HEK293 (cell line): ENCODE data around the gene PPP1R27.

ENCODE experiments used
- GLIS2 ChIP-seq: fragments of 450-650 bp; formaldehyde crosslinking; IDR thresholded peaks from 2 replicates; pipeline ENCODE4 v1.5.1; 2016; ENCODE audit warnings: missing biosample characterization, missing genetic modification characterization
- KLF16 ChIP-seq: fragments of 450-650 bp; formaldehyde crosslinking; IDR thresholded peaks from 2 replicates; pipeline ENCODE4 v1.5.1; 2017; ENCODE audit warnings: missing biosample characterization, missing genetic modification characterization
- PRDM1 ChIP-seq: fragments of 450-650 bp; formaldehyde crosslinking; IDR thresholded peaks from 2 replicates; pipeline ENCODE4; 2016; ENCODE audit warnings: missing biosample characterization, missing genetic modification characterization
- REPIN1 ChIP-seq: fragments of 450-650 bp; formaldehyde crosslinking; IDR thresholded peaks from 2 replicates; pipeline ENCODE4 v1.5.1; 2017; ENCODE audit warnings: missing biosample characterization, missing genetic modification characterization, low read depth
- ZFP37 ChIP-seq: fragments of 450-650 bp; formaldehyde crosslinking; IDR thresholded peaks from 2 replicates; pipeline ENCODE4 v1.5.1; 2016; ENCODE audit warnings: missing biosample characterization, missing genetic modification characterization
- ZNF132 ChIP-seq: fragments of 450-650 bp; formaldehyde crosslinking; IDR thresholded peaks from 2 replicates; pipeline ENCODE4 v1.5.1; 2017; ENCODE audit warnings: missing biosample characterization, missing genetic modification characterization, borderline replicate concordance
- ZNF140 ChIP-seq: fragments of 450-650 bp; formaldehyde crosslinking; IDR thresholded peaks from 2 replicates; pipeline ENCODE4 v1.5.1; 2016; ENCODE audit warnings: missing biosample characterization, missing genetic modification characterization
- ZNF221 ChIP-seq: fragments of 450-650 bp; formaldehyde crosslinking; IDR thresholded peaks from 2 replicates; pipeline ENCODE4 v1.5.1; 2017; ENCODE audit warnings: missing biosample characterization, missing genetic modification characterization, borderline replicate concordance
- ZNF24 ChIP-seq: fragments of 450-650 bp; formaldehyde crosslinking; IDR thresholded peaks from 2 replicates; pipeline ENCODE4 v1.5.1; 2016; ENCODE audit warnings: missing biosample characterization, missing genetic modification characterization
- ZNF404 ChIP-seq: fragments of 450-650 bp; formaldehyde crosslinking; IDR thresholded peaks from 2 replicates; pipeline ENCODE4 v1.5.1; 2017; ENCODE audit warnings: missing biosample characterization, missing genetic modification characterization
- ZNF416 ChIP-seq: fragments of 450-650 bp; formaldehyde crosslinking; IDR thresholded peaks from 2 replicates; pipeline ENCODE4 v1.5.1; 2016; ENCODE audit warnings: missing biosample characterization, missing genetic modification characterization
- ZNF473 ChIP-seq: fragments of 450-650 bp; formaldehyde crosslinking; IDR thresholded peaks from 2 replicates; pipeline ENCODE4 v1.5.1; 2017; ENCODE audit warnings: missing biosample characterization, missing genetic modification characterization
- ZNF501 ChIP-seq: fragments of 450-650 bp; formaldehyde crosslinking; IDR thresholded peaks from 2 replicates; pipeline ENCODE4 v1.5.1; 2016; ENCODE audit warnings: missing biosample characterization, missing genetic modification characterization
- ZNF561 ChIP-seq: fragments of 450-650 bp; IDR thresholded peaks from 2 replicates; pipeline ENCODE4 v1.5.1; 2018; ENCODE audit warnings: missing biosample characterization, missing genetic modification characterization, borderline replicate concordance
- ZNF626 ChIP-seq: fragments of 450-650 bp; sonication (Bioruptor Pico); formaldehyde crosslinking; IDR thresholded peaks from 2 replicates; pipeline ENCODE4 v1.5.1; 2018; ENCODE audit warnings: missing biosample characterization, missing genetic modification characterization, inconsistent platforms
- ZNF658 ChIP-seq: fragments of 450-650 bp; formaldehyde crosslinking; IDR thresholded peaks from 2 replicates; pipeline ENCODE4; 2016; ENCODE audit warnings: missing biosample characterization, missing genetic modification characterization
- ZNF830 ChIP-seq: fragments of 450-650 bp; IDR thresholded peaks from 2 replicates; pipeline ENCODE4 v1.5.0; 2018; ENCODE audit warnings: missing biosample characterization, missing genetic modification characterization, low read depth, mild to moderate bottlenecking, moderate library complexity
- ZNF843 ChIP-seq: fragments of 450-650 bp; formaldehyde crosslinking; IDR thresholded peaks from 2 replicates; pipeline ENCODE4 v1.5.1; 2016; ENCODE audit warnings: missing biosample characterization, missing genetic modification characterization
- TF ChIP-seq, protein P1 (sequence below): fragments of 450-650 bp; formaldehyde crosslinking; IDR thresholded peaks from 2 replicates; pipeline ENCODE4 v1.5.0; 2017; ENCODE audit warnings: missing biosample characterization, missing genetic modification characterization, borderline replicate concordance
- TF ChIP-seq, protein P2 (sequence below): fragments of 450-650 bp; formaldehyde crosslinking; IDR thresholded peaks from 2 replicates; pipeline ENCODE4 v1.5.1; 2016; ENCODE audit warnings: missing biosample characterization, missing genetic modification characterization
- TF ChIP-seq, protein P3 (sequence below): fragments of 450-650 bp; formaldehyde crosslinking; IDR thresholded peaks from 2 replicates; pipeline ENCODE4 v1.5.1; 2016; ENCODE audit warnings: missing biosample characterization, missing genetic modification characterization
- TF ChIP-seq, protein P4 (sequence below): fragments of 450-650 bp; formaldehyde crosslinking; IDR thresholded peaks from 2 replicates; pipeline ENCODE4 v1.5.1; 2016; ENCODE audit warnings: missing biosample characterization, missing genetic modification characterization
- TF ChIP-seq, protein P5 (sequence below): fragments of 450-650 bp; formaldehyde crosslinking; IDR thresholded peaks from 2 replicates; pipeline ENCODE4 v1.5.1; 2016; ENCODE audit warnings: missing biosample characterization, missing genetic modification characterization
- TF ChIP-seq, protein P6 (sequence below): fragments of 450-650 bp; formaldehyde crosslinking; IDR thresholded peaks from 2 replicates; pipeline ENCODE4 v1.5.1; 2016; ENCODE audit warnings: missing biosample characterization, missing genetic modification characterization
- TF ChIP-seq, protein P7 (sequence below): IDR thresholded peaks from 2 replicates; pipeline ENCODE4 v1.6.1; 2011; ENCODE audit warnings: mild to moderate bottlenecking, low read depth, low read length, borderline replicate concordance

The PPP1R27 gene

DNA sequence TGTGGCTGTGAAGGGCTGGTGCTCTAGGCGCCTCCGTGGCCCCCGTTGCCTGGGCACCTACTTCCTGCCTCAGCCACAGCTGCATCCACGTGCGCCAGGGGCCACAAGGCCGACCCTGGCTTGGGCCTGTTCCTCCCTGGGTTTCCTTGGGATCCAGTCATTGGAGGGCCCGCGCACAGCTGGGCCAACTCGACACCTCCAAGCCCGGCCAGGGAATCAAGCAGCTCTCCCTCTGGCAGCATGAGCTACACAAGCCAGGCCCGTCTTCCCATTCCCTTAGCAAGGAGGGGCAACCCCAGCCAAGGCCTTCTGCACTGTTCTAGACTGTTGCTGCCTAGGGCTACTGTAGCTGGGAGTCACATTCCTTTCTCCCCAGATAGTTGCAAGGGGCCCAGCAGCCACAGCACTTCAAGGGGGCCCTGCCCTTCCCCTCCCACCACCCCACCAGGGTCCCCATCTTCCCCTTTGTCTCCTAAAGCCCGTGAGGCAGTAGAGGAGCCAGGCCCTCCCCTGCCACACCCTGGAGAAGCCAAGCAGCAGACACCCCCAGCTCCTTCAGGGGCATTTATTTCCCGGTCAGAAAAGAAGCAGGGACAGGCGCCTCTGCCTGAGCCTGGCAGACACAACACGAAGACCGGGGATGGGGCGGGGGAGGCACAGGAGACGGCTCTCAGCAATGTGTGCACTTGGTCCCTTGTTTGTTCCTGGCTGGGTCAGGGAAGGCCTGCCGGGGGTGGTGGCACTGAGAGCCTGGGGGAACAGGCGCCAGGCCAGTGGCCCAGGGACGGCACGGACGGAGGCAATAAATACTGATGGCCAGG, 32.5 kb upstream of the PPP1R27 start (continued):
- TF ChIP-seq, protein P1, sequence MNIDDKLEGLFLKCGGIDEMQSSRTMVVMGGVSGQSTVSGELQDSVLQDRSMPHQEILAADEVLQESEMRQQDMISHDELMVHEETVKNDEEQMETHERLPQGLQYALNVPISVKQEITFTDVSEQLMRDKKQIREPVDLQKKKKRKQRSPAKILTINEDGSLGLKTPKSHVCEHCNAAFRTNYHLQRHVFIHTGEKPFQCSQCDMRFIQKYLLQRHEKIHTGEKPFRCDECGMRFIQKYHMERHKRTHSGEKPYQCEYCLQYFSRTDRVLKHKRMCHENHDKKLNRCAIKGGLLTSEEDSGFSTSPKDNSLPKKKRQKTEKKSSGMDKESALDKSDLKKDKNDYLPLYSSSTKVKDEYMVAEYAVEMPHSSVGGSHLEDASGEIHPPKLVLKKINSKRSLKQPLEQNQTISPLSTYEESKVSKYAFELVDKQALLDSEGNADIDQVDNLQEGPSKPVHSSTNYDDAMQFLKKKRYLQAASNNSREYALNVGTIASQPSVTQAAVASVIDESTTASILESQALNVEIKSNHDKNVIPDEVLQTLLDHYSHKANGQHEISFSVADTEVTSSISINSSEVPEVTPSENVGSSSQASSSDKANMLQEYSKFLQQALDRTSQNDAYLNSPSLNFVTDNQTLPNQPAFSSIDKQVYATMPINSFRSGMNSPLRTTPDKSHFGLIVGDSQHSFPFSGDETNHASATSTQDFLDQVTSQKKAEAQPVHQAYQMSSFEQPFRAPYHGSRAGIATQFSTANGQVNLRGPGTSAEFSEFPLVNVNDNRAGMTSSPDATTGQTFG (tag by site-specific recombination): no peak
- TF ChIP-seq ZNF561 (tag by site-specific recombination) (no peak), ZNF416 (no peak), GLIS2 (peak; percentile 83), ZNF658 (tag by site-specific recombination) (no peak), ZNF501 (tag by site-specific recombination) (no peak), ZNF626 (tag by site-specific recombination) (no peak), KLF16 (tag by site-specific recombination) (no peak), ZFP37 (tag by site-specific recombination) (0 out of 2 replicates have a peak, but pooled peaks have one; percentile 12), ZNF221 (no peak), ZNF404 (tag by site-specific recombination) (no peak), ZNF830 (tag by site-specific recombination) (no peak), ZNF473 (tag by site-specific recombination) (no peak), ZNF132 (no peak), ZNF140 (no peak), ZNF843 (tag by site-specific recombination) (no peak; the same call in none of the 2 replicates), ZNF24 (tag by site-specific recombination) (no peak), REPIN1 (no peak), PRDM1 (no peak)
- TF ChIP-seq, protein P2, sequence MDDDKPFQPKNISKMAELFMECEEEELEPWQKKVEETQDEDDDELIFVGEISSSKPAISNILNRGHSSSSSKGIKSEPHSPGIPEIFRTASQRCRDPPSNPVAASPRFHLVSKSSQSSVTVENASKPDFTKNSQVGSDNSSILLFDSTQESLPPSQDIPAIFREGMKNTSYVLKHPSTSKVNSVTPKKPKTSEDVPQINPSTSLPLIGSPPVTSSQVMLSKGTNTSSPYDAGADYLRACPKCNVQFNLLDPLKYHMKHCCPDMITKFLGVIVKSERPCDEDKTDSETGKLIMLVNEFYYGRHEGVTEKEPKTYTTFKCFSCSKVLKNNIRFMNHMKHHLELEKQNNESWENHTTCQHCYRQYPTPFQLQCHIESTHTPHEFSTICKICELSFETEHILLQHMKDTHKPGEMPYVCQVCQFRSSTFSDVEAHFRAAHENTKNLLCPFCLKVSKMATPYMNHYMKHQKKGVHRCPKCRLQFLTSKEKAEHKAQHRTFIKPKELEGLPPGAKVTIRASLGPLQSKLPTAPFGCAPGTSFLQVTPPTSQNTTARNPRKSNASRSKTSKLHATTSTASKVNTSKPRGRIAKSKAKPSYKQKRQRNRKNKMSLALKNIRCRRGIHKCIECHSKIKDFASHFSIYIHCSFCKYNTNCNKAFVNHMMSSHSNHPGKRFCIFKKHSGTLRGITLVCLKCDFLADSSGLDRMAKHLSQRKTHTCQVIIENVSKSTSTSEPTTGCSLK (tag by site-specific recombination): no peak
- TF ChIP-seq, protein P3, sequence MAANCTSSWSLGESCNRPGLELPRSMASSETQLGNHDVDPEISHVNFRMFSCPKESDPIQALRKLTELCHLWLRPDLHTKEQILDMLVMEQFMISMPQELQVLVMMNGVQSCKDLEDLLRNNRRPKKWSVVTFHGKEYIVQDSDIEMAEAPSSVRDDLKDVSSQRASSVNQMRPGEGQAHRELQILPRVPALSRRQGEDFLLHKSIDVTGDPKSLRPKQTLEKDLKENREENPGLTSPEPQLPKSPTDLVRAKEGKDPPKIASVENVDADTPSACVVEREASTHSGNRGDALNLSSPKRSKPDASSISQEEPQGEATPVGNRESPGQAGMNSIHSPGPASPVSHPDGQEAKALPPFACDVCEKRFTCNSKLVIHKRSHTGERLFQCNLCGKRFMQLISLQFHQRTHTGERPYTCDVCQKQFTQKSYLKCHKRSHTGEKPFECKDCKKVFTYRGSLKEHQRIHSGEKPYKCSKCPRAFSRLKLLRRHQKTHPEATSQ (tag by site-specific recombination): peak; percentile 11; the same call in 1 of the 2 replicates
- TF ChIP-seq, protein P4, sequence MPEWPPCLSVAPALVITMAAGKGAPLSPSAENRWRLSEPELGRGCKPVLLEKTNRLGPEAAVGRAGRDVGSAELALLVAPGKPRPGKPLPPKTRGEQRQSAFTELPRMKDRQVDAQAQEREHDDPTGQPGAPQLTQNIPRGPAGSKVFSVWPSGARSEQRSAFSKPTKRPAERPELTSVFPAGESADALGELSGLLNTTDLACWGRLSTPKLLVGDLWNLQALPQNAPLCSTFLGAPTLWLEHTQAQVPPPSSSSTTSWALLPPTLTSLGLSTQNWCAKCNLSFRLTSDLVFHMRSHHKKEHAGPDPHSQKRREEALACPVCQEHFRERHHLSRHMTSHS (tag by site-specific recombination): no peak
- TF ChIP-seq, protein P5, sequence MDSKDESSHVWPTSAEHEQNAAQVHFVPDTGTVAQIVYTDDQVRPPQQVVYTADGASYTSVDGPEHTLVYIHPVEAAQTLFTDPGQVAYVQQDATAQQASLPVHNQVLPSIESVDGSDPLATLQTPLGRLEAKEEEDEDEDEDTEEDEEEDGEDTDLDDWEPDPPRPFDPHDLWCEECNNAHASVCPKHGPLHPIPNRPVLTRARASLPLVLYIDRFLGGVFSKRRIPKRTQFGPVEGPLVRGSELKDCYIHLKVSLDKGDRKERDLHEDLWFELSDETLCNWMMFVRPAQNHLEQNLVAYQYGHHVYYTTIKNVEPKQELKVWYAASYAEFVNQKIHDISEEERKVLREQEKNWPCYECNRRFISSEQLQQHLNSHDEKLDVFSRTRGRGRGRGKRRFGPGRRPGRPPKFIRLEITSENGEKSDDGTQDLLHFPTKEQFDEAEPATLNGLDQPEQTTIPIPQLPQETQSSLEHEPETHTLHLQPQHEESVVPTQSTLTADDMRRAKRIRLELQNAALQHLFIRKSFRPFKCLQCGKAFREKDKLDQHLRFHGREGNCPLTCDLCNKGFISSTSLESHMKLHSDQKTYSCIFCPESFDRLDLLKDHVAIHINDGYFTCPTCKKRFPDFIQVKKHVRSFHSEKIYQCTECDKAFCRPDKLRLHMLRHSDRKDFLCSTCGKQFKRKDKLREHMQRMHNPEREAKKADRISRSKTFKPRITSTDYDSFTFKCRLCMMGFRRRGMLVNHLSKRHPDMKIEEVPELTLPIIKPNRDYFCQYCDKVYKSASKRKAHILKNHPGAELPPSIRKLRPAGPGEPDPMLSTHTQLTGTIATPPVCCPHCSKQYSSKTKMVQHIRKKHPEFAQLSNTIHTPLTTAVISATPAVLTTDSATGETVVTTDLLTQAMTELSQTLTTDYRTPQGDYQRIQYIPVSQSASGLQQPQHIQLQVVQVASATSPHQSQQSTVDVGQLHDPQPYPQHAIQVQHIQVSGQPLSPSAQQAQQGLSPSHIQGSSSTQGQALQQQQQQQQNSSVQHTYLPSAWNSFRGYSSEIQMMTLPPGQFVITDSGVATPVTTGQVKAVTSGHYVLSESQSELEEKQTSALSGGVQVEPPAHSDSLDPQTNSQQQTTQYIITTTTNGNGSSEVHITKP (tag by site-specific recombination): peak; percentile 44
- TF ChIP-seq, protein P6, sequence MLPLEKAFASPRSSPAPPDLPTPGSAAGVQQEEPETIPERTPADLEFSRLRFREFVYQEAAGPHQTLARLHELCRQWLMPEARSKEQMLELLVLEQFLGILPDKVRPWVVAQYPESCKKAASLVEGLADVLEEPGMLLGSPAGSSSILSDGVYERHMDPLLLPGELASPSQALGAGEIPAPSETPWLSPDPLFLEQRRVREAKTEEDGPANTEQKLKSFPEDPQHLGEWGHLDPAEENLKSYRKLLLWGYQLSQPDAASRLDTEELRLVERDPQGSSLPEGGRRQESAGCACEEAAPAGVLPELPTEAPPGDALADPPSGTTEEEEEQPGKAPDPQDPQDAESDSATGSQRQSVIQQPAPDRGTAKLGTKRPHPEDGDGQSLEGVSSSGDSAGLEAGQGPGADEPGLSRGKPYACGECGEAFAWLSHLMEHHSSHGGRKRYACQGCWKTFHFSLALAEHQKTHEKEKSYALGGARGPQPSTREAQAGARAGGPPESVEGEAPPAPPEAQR (tag by site-specific recombination): no peak
- TF ChIP-seq, protein P7, sequence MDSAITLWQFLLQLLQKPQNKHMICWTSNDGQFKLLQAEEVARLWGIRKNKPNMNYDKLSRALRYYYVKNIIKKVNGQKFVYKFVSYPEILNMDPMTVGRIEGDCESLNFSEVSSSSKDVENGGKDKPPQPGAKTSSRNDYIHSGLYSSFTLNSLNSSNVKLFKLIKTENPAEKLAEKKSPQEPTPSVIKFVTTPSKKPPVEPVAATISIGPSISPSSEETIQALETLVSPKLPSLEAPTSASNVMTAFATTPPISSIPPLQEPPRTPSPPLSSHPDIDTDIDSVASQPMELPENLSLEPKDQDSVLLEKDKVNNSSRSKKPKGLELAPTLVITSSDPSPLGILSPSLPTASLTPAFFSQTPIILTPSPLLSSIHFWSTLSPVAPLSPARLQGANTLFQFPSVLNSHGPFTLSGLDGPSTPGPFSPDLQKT: no peak
